Measurements from ENCODE around the gene MAMDC4.
"Not testable (repeated sequence)": the region's sequence is repeated elsewhere in the genome, so short reads cannot be mapped to it uniquely, and the experiment has no call there.

Gene MAMDC4

GRCh38 chr9:136831720-136832104 lies 20.4 kb upstream of the MAMDC4 start:
- Histone ChIP-seq H3K27ac (ENCODE audit: poor library complexity, severe bottlenecking) (no peak overlapping the region), H3K4me1 (ENCODE audit: insufficient read depth, poor library complexity, severe bottlenecking) (no peaks in the 10 kb centered on the region), H3K4me3 (ENCODE audit: severe bottlenecking) (no peak overlapping the region), H3K27me3 (ENCODE audit: insufficient read depth, poor library complexity, severe bottlenecking) (no peaks in the 10 kb centered on the region), H3K9me3 (ENCODE audit: severe bottlenecking) (no peaks in the 10 kb centered on the region), H3K36me3 (ENCODE audit: low read depth) (peaks cover 35% of the 10 kb centered on the region)
- DNase-seq (ENCODE audit: low spot score) = no peak
- TF ChIP-seq CTCF (IDR thresholded peaks at IDR 0.05; ENCODE audit: poor library complexity, severe bottlenecking) = no peak
- no peak for ATAC-seq (ENCODE audit: low read depth)

GRCh38 chr9:136832581-136832980 lies 19.6 kb upstream of the MAMDC4 start:
- H3K4me1 ChIP-seq (ENCODE audit: insufficient read depth, poor library complexity, severe bottlenecking) = no peaks in the 10 kb centered on the region
- no peaks in the 10 kb centered on the region for H3K9me3 ChIP-seq (ENCODE audit: severe bottlenecking)
- DNase-seq (ENCODE audit: low spot score) (no peak), ATAC-seq (ENCODE audit: low read depth) (no peak)
- TF ChIP-seq CTCF (IDR thresholded peaks at IDR 0.05; ENCODE audit: poor library complexity, severe bottlenecking) = no peak
- H3K27me3 ChIP-seq (ENCODE audit: insufficient read depth, poor library complexity, severe bottlenecking) = no peaks in the 10 kb centered on the region
- no peak overlapping the region for H3K27ac ChIP-seq (ENCODE audit: poor library complexity, severe bottlenecking)
- peaks cover 30% of the 10 kb centered on the region for H3K36me3 ChIP-seq (ENCODE audit: low read depth)
- no peak overlapping the region for H3K4me3 ChIP-seq (ENCODE audit: severe bottlenecking)

GRCh38 chr9:136833381-136834048 lies 18.6 kb upstream of the MAMDC4 start:
- H3K4me3 ChIP-seq (ENCODE audit: severe bottlenecking); H3K4me1 ChIP-seq (ENCODE audit: insufficient read depth, poor library complexity, severe bottlenecking); H3K9me3 ChIP-seq (ENCODE audit: severe bottlenecking); ATAC-seq (ENCODE audit: low read depth); DNase-seq (ENCODE audit: low spot score); H3K27ac ChIP-seq (ENCODE audit: poor library complexity, severe bottlenecking); H3K27me3 ChIP-seq (ENCODE audit: insufficient read depth, poor library complexity, severe bottlenecking): not testable (repeated sequence)
- peaks cover 30% of the 10 kb centered on the region for H3K36me3 ChIP-seq (ENCODE audit: low read depth)

GRCh38 chr9:136835162-136835931 lies 16.8 kb upstream of the MAMDC4 start:
- Histone ChIP-seq H3K27ac (ENCODE audit: poor library complexity, severe bottlenecking) (no peak overlapping the region), H3K4me1 (ENCODE audit: insufficient read depth, poor library complexity, severe bottlenecking) (no peaks in the 10 kb centered on the region), H3K27me3 (ENCODE audit: insufficient read depth, poor library complexity, severe bottlenecking) (no peaks in the 10 kb centered on the region), H3K36me3 (ENCODE audit: low read depth) (peaks cover 17% of the 10 kb centered on the region; the same call in 1 of the 2 replicates), H3K4me3 (ENCODE audit: severe bottlenecking) (no peak overlapping the region), H3K9me3 (ENCODE audit: severe bottlenecking) (no peaks in the 10 kb centered on the region)
- no peak for DNase-seq (ENCODE audit: low spot score)
- ATAC-seq (ENCODE audit: low read depth) = no peak
- TF ChIP-seq CTCF (IDR thresholded peaks at IDR 0.05; ENCODE audit: poor library complexity, severe bottlenecking) = no peak

GRCh38 chr9:136835932-136836904 lies 15.9 kb upstream of the MAMDC4 start:
- Histone ChIP-seq H3K27me3 (ENCODE audit: insufficient read depth, poor library complexity, severe bottlenecking) (no peaks in the 10 kb centered on the region), H3K4me1 (ENCODE audit: insufficient read depth, poor library complexity, severe bottlenecking) (no peaks in the 10 kb centered on the region), H3K9me3 (ENCODE audit: severe bottlenecking) (no peaks in the 10 kb centered on the region), H3K4me3 (ENCODE audit: severe bottlenecking) (no peak overlapping the region), H3K27ac (ENCODE audit: poor library complexity, severe bottlenecking) (no peak overlapping the region), H3K36me3 (ENCODE audit: low read depth) (peaks cover 9% of the 10 kb centered on the region; the same call in 1 of the 2 replicates)
- no peak for ATAC-seq (ENCODE audit: low read depth)
- TF ChIP-seq CTCF (IDR thresholded peaks at IDR 0.05; ENCODE audit: poor library complexity, severe bottlenecking) = no peak
- DNase-seq (ENCODE audit: low spot score) = no peak
